Tibial artery (tissue), 4 donors: ENCODE data around the gene KREMEN1.

ENCODE experiments used
- DNase-seq, 2 donors: peaks; one replicate each; pipeline ENCODE4 v3.0.0-alpha.2; 2019
- H3K27ac ChIP-seq, 2 donors: fragments of 200-600 bp; sonication (generic) in 1 of 2; 1 replicate in 1 of 2; 2 replicates in 1 of 2; pipeline ENCODE4 v1.5.1; 2018 to 2019; ENCODE audit warnings: mild to moderate bottlenecking in 1 of 2
- H3K27me3 ChIP-seq, 2 donors: fragments of 200-600 bp; sonication (generic) in 1 of 2; one replicate each; pipeline versions ENCODE4 v1.5.1 to v1.6.0; 2016 to 2019
- H3K36me3 ChIP-seq, 3 donors: fragments of 200-600 bp; sonication (generic) in 2 of 3; one replicate each; pipeline ENCODE4 v1.5.1; 2016 to 2019; ENCODE audit warnings: mild to moderate bottlenecking in 2 of 3
- H3K4me1 ChIP-seq, 4 donors: fragments of 200-600 bp; sonication (generic) in 2 of 4; 1 replicate in 3 of 4; 2 replicates in 1 of 4; pipeline ENCODE4 v1.5.1; 2016 to 2019
- H3K4me3 ChIP-seq, 2 donors: fragments of 200-600 bp; sonication (generic) in 1 of 2; 1 replicate in 1 of 2; 2 replicates in 1 of 2; pipeline ENCODE4 v1.5.1; 2018 to 2019; ENCODE audit warnings: mild to moderate bottlenecking in 2 of 2
- H3K9me3 ChIP-seq, 3 donors: fragments of 200-600 bp; sonication (generic) in 1 of 3; one replicate each; pipeline ENCODE4 v1.5.1; 2016 to 2019
- intact Hi-C: fragments of 100-400 bp; cut with DNase I; formaldehyde crosslinking; loops from one replicate; pipeline ENCODE4 v1.15.0; 2023; ENCODE audit warnings: low total_unique reads
- TF ChIP-seq, protein P1 (sequence below), 2 experiments: fragments of 200-600 bp in 1 of 2; fragments of 450-650 bp in 1 of 2; IDR thresholded peaks; one replicate each; pipeline ENCODE4 v1.5.1; 2017 to 2019; ENCODE audit warnings: antibody characterized with exemption in 2 of 2, mild to moderate bottlenecking in 1 of 2, moderate library complexity in 1 of 2

KREMEN1 gene

DNA sequence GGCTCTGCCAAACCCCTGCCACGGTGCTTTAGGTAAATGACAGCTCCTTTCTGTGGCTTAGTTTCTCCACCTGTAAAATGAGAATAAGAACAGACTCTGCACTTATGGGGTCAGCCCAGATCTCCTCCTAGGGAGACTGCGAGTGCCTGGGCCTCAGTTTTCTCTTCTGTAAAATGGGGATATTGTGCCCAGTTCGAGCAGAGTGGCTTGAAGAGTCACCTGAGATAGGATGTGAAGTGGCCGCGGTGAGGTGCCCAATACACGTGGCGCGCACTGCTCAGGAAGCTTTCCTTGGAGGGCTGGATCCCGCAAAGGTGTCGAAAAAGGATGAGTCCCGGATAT lies 132.4 kb downstream of the KREMEN1 start:
- no peak for DNase-seq
- H3K27me3 ChIP-seq = peaks cover 0 to 39% of the 10 kb centered on the region in 2 donors
- H3K4me3 ChIP-seq = peak overlapping the region in 1 of 2 donors; percentile 52
- intact Hi-C loops = no loop called here
- TF ChIP-seq, protein P1, sequence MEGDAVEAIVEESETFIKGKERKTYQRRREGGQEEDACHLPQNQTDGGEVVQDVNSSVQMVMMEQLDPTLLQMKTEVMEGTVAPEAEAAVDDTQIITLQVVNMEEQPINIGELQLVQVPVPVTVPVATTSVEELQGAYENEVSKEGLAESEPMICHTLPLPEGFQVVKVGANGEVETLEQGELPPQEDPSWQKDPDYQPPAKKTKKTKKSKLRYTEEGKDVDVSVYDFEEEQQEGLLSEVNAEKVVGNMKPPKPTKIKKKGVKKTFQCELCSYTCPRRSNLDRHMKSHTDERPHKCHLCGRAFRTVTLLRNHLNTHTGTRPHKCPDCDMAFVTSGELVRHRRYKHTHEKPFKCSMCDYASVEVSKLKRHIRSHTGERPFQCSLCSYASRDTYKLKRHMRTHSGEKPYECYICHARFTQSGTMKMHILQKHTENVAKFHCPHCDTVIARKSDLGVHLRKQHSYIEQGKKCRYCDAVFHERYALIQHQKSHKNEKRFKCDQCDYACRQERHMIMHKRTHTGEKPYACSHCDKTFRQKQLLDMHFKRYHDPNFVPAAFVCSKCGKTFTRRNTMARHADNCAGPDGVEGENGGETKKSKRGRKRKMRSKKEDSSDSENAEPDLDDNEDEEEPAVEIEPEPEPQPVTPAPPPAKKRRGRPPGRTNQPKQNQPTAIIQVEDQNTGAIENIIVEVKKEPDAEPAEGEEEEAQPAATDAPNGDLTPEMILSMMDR (IDR thresholded peaks at IDR 0.05) = no peak
- no peaks in the 10 kb centered on the region for H3K9me3 ChIP-seq
- H3K36me3 ChIP-seq = no peaks in the 10 kb centered on the region
- no peak overlapping the region for H3K27ac ChIP-seq
- peaks cover 0 to 10% (median 7%) of the 10 kb centered on the region in 4 donors for H3K4me1 ChIP-seq

DNA sequence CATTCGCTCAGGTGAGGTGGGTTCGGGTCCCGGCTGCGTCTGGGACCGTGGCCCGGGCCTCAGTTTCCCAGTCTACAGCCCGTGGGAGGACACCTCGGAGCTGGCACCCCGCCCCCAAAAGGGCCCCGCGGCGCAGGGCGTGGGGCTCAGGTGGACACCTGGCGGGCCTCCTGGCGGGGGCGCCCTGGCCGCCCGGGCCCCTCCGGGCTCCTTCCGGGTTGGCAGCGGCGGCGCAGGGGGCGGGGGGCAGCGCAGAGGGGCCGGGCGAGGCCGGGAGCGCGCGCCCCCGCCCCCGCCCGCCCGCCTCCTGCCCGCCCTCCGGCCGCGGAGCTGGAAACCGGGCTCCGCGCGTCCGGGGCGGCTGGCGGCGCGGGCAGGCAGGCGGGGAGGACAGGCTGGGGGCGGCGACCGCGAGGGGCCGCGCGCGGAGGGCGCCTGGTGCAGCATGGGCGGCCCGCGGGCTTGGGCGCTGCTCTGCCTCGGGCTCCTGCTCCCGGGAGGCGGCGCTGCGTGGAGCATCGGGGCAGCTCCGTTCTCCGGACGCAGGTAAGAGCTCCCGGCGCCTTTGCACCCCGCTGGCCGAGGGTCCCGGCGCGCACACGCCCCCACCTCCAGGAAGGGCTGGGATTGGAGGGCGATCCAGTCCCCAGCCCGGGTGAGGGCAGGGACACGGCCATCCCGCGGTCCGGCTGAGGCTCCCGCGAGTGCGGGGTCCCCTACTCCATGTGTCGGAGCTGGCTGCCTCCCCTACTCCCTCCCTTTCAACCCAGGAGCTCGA lies 132.9 kb downstream of the KREMEN1 start, which contains the start of gene EMID1:
EMID1 (plus strand) TSS at position 303 of the 778 bp plus-strand sequence; CDS start at position 446, 143 bp downstream.
- Histone ChIP-seq H3K4me3 (peak within 1 kb of the TSS; percentile 32 to 52), H3K4me1 (peaks cover 0 to 10% (median 7%) of the 10 kb centered on the region in 4 donors), H3K9me3 (no peaks in the 10 kb centered on the region), H3K36me3 (no peaks in the 10 kb centered on the region), H3K27ac (no peak within 1 kb of the TSS), H3K27me3 (peaks cover 0 to 39% of the 10 kb centered on the region in 2 donors)
- intact Hi-C loops = no loop called here
- DNase-seq = no peak
- TF ChIP-seq, protein P1 (IDR thresholded peaks at IDR 0.05) = no peak

DNA sequence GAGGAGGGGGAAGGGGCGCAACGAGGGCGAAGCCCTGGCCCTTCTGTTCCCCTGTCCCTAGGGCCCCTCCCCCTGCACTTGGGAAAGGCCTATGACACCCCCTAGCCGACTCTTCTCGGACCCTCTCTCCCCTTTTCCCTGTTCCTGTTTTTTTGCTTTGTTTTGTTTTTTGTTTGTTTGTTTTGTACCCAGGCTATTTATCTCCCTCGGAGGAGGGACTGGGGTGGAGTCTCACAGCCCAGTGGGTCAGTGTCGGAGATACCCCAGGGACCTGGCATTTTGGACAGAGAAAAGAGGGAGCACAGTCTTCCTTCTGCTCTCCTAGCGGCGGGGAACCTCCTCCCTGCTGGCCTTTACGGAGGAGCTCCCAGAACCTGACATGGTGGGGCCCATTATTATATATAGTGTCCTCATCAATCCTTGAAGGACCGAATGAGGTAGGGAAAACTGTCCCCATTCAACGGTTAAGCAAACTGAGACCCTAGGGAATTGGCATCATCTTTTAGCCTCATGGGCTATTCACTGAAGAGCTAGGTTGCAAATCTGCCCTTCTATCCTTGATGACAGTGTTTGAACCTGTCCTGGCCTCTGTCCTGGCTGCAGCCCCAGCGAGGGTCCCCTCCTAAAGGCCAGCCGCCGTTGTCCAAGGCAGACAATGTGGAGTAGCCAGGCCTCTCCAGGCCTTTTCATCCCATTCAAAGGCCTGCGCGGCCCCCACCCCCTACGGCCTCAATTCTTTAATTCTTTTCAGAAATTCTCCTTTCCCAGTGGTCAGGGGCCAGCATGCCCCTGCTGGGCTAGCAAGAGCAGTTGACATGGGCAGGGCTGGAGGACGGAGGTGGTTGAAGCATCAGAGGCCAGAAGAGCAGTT lies 133.8 kb downstream of the KREMEN1 start:
- Histone ChIP-seq H3K36me3 (no peaks in the 10 kb centered on the region), H3K27ac (no peak overlapping the region), H3K27me3 (peaks cover 0 to 35% of the 10 kb centered on the region in 2 donors), H3K9me3 (no peaks in the 10 kb centered on the region), H3K4me3 (peak overlapping the region; percentile 32 to 52), H3K4me1 (peaks cover 0 to 10% (median 7%) of the 10 kb centered on the region in 4 donors)
- intact Hi-C loops = no loop called here
- TF ChIP-seq, protein P1 (IDR thresholded peaks at IDR 0.05) = no peak
- no peak for DNase-seq

DNA sequence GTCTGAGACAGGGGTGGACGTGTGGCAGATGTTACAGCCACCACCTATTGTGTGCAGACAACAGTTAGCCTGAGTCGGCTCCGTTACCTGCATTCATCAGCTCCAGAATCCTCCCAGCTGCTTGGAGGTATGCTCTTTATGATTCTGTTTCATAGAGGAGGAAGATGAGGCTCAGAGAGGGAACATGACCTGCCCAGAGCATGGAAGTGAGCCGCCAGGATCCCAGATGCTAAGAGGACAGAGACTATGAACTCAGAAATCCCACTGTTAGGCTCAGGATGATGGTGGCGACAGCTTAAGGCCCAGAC lies 134.4 kb downstream of the KREMEN1 start:
- no peak overlapping the region for H3K4me3 ChIP-seq
- peaks cover 0 to 35% of the 10 kb centered on the region in 2 donors for H3K27me3 ChIP-seq
- no peaks in the 10 kb centered on the region for H3K36me3 ChIP-seq
- peaks cover 0 to 10% (median 7%) of the 10 kb centered on the region in 4 donors for H3K4me1 ChIP-seq
- intact Hi-C loops = no loop called here
- DNase-seq = no peak
- TF ChIP-seq, protein P1 (IDR thresholded peaks at IDR 0.05) = no peak
- H3K27ac ChIP-seq = no peak overlapping the region
- no peaks in the 10 kb centered on the region for H3K9me3 ChIP-seq

DNA sequence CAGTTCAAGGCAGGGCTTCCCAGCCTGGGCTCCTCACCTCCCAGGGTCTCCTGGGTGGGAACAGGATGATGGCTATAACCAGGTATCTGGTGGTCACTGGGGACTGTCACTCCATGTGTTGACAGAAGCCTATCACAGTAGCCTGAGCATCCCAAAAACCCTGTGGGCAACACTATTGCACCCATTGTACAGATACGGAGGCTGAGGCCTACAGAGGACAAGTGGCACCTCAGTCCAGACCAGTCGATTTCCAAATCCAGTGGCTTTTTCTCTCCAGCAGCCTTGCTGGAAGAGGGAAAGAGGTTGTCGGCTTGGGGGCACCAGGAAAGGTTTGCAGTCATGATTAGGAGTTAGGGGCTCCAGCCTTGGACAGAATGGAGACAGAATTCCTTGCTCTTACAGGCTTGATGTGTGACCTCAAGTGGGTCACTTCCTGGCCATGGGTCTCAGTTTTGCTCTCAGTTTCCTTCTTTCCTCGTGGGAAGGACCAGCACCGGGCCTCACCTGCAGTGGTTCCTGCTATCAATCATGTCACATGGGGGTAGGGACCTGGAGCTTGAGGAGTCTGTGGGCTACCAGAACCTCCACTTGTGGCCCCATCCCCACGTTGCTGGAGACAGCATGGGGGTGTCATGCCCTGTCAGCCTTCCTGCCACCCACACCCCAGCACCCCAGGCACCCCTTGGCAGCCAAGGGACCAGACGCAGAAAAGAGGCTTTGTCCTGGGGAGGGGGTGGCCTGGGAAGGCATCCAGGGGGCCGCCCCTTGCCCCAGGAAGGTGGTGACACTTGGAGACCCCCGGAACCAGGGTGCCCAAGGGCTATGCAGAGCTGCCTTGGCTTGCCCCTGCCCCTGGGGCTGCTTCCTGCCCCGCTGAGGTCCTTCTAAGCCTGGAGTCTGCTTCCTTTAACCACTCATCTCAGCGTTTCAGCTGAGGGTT lies 135.0 kb downstream of the KREMEN1 start:
- Histone ChIP-seq H3K4me3 (no peak overlapping the region), H3K27ac (no peak overlapping the region), H3K27me3 (peaks cover 0 to 35% of the 10 kb centered on the region in 2 donors), H3K36me3 (no peaks in the 10 kb centered on the region), H3K9me3 (no peaks in the 10 kb centered on the region), H3K4me1 (peaks cover 0 to 10% (median 7%) of the 10 kb centered on the region in 4 donors)
- intact Hi-C loops = no loop called here
- no peak for DNase-seq
- TF ChIP-seq, protein P1 (IDR thresholded peaks at IDR 0.05) = no peak
